GM21526 (cell line): ENCODE measurements around the gene SPO11.

ENCODE experiments used
- ATAC-seq: cut with Tn5 transposase; IDR thresholded peaks from one replicate; pipeline ENCODE4 v1.9.1; 2021; ENCODE audit warnings: moderate library complexity; ENCODE audit not compliant: unreplicated experiment, low FRiP score

The SPO11 gene

DNA sequence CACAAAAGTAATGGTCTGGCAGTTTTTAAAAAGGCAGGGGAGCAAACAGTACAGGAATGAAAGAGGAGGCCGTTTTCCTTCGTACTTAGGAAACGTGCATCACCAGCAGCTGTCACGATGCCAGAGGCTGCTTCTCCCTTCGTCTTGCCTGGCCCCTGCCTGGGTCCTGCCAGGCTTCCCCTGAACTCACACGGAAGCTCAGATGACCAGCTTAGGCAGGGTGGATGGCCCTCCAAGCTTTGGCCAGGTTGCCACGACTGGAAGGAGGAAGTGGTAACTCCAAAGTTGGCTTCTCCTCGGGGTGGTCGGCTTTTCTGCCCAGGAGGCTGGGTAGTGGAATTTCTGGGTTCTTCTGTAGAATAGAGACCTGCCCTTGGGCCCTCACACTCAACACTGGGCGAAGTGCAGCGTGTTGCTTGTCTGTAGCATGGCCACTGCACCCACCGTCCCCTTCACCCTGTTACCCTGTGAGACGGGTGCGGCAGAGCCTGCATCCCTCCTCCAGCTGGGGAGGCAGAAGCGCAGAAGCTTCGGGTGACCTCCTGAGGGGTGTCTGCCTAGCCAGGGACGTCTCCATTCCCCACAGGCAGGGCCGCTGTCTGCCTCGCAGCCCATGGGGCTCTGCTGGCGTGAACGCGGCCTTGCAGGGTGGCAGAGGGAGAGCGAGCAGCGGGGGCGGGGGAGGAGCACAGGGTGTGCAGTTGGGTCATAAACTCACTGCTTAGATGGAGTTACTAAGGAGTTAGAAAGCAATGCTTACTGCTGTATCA, 43.2 kb downstream of the SPO11 start:
- no peak for ATAC-seq

GRCh38 chr20:57374343-57374930, 44.8 kb downstream of the SPO11 start:
- ATAC-seq = no peak

- no peak for ATAC-seq
These were observed 45.5 kb downstream of the SPO11 start for GRCh38 chr20:57374931-57375651.

GRCh38 chr20:57375652-57376230, 46.1 kb downstream of the SPO11 start:
- ATAC-seq = no peak

DNA sequence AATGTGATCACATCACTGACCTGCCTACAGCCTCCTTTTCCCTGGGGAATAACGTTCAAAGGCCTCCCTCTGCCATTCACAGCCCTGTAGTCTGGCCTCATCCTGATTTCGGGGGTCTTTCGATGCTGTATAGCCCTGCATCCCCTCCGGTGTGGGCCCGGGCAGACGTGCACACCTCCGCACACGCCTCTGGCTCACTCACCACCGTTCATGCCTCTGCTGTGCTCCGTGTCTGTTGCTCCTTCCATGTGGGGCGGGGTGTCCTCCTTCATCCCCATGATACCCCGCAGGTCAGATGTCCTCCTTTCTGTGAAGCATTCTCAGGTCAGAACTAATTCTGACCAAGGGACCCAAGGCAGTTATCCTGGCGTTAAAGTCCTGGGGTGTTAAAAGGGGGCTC, 47.7 kb downstream of the SPO11 start:
- no peak for ATAC-seq

DNA sequence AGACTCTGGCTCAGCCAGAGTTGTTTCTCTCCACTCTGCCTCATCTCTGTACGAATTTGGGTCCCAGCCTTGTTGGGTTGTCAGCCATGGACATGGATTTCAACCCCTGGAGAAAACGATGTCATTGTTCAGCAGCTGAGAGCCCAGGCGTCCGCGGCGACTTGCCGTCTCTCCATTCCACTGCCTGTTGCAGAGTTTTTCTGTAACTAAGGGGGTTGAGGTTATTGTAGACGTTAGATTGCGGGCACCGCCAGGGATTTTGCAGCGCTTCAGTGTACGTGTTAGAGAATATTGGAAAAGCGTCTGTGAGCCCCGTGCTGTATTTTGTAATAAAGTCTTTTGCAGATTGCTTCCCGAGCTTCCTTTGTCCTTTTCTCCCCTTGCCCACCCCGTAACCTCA, 48.5 kb downstream of the SPO11 start:
- no peak for ATAC-seq

DNA sequence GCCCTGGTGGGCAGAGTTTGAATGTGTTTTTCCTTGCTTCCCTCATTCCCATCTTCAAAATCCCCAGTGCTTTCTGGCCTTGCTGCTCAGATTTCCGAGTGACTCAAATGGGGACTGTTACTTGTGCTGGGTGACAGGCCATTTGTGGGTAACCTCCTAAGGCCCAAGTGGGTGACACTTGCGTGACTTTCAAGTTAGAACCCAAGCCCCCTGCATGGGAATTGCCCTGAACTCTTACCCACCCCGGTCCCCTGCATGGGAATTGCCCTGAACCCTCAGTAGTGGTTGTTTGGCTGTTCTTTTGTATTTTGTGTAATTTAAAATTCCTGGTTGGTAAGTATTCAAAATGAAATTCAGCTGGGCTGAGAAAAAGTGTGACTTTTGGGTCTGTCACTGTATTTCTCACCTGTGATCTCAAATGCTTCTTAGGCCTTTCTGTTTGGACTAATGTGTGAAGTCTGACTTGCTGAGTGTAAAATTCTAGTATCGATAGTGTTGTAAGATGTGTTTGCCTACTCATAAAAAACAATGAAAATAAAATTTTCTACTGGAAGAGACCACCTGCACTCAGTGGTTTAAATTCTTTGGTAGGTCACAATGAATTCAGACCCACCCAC, 49.2 kb downstream of the SPO11 start:
- no peak for ATAC-seq

DNA sequence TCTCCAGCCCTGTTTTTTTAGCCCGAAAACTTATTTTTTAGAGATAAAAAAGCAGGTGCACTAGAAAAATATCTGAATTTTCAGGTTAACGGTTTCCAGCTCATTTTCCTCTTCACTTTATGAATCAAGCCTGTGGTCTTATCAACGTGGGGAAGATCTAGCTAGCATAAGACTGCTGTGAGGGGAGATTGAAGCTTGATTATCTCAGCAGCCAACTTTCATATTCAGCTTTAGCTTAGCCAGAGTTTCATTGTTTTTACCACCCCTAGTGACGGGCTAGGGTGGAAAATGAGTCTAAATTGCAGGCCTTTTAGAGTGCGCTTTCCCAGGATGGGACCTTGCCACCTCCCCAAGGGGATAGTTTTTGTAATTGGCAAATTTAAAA, 49.7 kb downstream of the SPO11 start:
- no peak for ATAC-seq

- ATAC-seq = no peak
These were observed 50.6 kb downstream of the SPO11 start for GRCh38 chr20:57380081-57380750.

DNA sequence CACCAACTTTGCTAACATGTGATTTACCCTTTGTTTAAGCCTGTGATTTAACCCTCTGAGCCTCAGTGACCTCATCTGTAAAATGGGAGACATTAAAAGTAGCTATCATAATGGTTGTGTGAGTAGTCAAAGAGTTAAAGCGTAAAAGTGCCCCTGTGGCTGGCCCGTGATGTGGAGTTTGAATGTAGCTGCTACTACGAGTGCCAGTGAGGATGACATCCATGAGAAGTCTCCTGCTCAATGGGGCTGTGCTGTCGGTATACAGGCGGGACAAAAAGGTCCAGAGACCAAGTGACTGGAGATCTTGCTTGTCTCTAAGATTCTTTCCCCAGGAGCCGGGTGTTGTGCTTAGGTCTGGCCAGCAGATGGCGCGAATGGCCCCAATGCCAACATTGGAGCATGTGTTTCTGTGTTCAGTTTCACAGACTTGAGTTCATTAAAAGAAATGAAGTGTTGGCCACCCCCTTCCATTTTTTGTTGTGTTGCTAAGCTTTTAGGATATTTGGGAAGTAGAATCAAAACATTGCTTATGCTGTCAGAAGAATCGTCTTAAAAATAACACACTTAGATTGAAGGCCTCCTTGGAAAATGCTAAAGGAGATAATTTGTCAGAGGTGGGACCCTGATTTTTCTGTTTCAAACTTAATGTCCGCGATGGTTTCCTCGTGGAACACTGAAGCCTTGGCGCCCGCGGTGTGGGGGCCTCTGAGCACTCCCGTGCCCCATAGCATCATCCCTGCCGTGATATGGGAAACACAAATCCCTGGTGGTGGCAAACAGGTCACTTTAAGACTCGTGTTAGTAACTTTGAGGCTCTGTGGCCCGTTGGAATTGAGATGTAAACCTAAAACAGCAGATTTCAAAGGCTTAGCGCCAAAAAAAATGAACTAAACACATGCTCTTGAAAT, 52.2 kb downstream of the SPO11 start:
- no peak for ATAC-seq

- ATAC-seq = no peak
These were observed 52.9 kb downstream of the SPO11 start for GRCh38 chr20:57382516-57382915.

DNA sequence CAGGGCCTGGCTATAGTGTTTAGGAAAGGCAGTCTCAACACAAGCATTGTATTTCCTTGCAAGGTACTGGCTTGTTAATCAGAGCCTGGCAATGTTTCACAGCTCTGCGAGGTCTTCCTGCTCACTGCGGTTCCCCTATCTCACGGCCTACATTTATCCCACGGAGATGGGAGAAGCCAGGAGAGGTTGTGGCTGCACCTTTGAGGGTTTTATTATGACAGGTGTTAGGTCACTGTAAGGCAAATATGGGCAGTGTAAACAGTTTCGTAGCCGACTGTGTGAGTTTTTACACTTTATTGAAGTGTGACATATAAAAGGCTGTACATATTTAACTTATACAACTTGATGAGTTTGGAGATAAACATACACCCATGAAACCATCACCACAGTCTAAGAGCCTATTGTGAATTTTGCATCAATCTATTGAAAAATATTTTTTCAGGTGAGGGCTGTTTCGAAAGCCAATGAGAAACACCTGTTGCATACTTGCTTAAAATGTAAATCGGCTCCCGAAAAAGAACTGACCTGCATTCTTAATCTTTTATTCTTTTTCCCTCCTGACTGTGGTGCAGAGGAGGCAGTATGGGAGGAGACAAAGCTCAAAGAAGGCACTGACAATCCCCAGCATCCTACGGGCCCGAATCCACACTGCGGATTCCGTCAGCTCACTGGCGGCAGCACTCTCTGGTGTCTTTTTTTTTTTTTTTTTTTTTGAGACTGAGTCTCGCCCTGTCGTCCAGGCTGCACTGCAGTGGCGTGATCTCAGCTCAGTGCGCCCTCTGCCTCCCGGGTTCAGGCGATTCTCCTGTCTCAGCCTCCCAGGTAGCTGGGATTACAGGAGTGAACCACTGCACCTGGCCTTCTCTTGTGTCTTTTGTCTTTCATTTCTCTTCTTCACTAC, 54.1 kb downstream of the SPO11 start:
- ATAC-seq = no peak

DNA sequence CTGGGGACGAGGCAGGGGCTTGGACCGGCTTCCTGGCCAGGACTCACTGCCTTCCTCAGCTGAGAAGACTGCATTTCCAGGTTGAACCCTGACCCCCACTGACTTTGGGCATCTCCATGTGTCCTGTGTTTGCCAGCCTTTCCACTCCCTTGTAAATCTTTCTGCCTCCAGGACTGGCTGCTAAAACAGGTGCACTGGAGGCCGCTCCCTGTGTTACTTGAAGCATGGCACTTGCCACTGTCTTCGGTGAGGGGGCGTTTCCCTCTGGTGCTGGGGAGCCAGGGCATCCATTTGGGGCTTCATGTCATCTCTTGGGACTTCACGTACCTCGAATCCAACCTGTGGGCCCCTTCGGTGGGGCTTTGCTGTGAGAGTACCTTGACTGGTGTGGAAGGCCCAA, 54.9 kb downstream of the SPO11 start:
- ATAC-seq = no peak

GRCh38 chr20:57384953-57385761, 55.6 kb downstream of the SPO11 start:
- no peak for ATAC-seq

DNA sequence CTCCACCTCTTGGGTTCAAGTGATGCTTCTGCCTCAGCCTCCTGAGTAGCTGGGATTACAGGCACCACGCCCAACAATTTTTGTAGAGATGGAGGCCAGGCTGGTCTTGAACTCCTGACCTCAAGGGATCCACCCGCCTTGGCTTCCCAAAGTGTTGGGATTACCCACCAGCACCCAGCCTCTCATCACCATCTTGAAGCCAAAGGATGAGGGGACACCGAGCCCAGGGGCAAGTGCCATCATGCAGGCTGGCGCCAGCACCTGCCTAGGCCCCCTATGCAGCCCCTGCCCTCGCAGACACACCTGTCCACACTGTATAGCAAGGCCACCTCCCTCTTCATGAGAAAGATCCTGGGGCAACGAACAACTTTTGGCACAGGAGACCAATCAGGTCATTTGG, 56.3 kb downstream of the SPO11 start:
- ATAC-seq = no peak

DNA sequence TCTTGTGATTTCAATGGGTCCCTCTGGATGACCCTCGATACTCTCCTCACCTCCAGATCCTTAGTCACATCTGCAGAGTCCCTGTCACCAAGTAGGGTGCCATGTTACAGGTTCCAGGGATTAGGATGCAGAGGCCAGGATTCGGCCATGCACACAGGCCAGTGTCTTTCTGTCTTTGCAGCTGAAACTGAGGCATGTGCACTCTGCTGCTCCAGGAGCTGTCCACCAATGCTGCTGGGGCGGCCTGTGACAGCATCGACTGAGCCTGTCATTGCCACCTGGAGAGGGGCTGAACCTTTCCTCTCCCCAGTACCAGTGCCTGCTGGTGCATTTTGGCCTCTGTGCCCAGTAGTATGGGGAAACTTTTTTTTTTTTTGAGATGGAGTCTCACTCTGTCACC, 57.2 kb downstream of the SPO11 start:
- no peak for ATAC-seq

GRCh38 chr20:57387463-57387862, 57.9 kb downstream of the SPO11 start:
- ATAC-seq = no peak

DNA sequence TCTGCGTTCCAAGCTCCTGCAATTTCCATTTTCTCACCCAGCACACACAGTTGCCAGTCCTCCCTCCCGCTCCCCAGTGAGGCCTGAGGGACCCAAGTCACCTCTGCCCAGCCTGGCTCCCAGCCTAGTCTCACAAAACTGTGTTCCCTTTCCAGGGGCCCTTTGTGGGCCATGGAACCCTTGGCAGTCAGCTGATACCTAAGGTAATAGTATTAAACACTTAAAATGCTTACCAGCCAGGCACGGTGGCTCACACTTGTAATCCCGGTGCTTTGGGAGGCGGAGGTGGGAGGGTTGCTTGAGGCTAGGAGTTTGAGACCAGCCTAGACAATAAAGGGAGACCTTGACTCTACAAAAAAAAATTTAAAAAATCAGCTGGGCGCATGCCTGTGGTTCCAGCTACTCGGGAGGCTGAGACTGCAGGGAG, 58.4 kb downstream of the SPO11 start:
- no peak for ATAC-seq
